ENCODE data around the gene HSPA1L. TPM values are rescaled to one million over a fixed set of nuclear protein-coding genes. Genes with fewer than 3 reads are reported as not detected.
"Not testable (repeated sequence)": the region's sequence is repeated elsewhere in the genome, so short reads cannot be mapped to it uniquely, and the experiment has no call there.

HSPA1L gene
- total RNA-seq, 1 donor: 0.86 TPM

DNA sequence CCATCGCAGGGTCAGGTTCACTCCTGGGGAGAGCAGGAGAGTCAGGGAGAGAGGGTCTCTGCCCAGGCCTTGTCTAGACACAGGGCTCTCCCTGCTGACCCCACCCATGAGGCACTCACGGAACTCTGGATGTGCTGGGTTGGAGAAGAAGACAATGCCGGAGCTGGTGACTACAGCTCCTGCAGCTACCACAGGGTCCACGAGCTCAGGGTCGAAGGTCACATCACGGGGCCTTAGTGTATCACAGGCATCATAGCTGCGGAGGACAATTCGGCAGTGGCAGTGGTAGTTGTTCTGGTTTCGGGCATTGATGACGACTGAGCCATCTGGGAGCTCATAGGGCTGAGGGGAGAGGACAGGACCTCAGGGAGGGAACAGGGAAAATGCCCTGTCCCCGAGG lies 44.8 kb upstream of the HSPA1L start:
- no peak for TF ChIP-seq CTCF (IDR thresholded peaks at IDR 0.05; ENCODE audit: insufficient read depth, low read depth, low read length)
- no peak for DNase-seq (ENCODE audit: low read depth)
- H3K4me3 ChIP-seq (ENCODE audit: low read depth, low read length): no peak overlapping the region

DNA sequence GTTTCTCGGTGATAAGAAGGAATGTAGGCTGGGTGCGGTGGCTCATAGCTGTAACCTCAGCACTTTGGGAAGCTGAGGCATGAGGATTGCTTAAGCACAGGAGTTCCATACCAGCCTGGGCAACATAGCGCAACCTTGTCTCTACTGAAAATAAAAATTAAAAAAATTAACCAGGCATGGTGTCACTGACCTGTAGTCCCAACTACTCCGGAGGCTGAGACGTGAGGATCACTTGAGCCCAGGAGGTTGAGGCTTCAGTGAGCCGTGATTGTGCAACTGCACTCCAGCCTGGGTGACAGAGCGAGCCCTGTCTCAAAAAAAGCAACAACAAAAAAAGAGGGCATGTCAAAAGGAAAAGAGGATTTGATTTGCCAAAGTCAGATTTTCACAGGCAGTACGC lies 43.6 kb upstream of the HSPA1L start:
- no peak overlapping the region for H3K4me3 ChIP-seq (ENCODE audit: low read depth, low read length)
- DNase-seq (ENCODE audit: low read depth): no peak
- no peak for TF ChIP-seq CTCF (IDR thresholded peaks at IDR 0.05; ENCODE audit: insufficient read depth, low read depth, low read length)

GRCh38 chr6:31857774-31858173 lies 42.7 kb upstream of the HSPA1L start:
- H3K4me3 ChIP-seq (ENCODE audit: low read depth, low read length); DNase-seq (ENCODE audit: low read depth): not testable (repeated sequence)

- not testable (repeated sequence) for DNase-seq (ENCODE audit: low read depth); H3K4me3 ChIP-seq (ENCODE audit: low read depth, low read length)
Observed at GRCh38 chr6:31851980-31852718, 37.1 kb upstream of the HSPA1L start.

DNA sequence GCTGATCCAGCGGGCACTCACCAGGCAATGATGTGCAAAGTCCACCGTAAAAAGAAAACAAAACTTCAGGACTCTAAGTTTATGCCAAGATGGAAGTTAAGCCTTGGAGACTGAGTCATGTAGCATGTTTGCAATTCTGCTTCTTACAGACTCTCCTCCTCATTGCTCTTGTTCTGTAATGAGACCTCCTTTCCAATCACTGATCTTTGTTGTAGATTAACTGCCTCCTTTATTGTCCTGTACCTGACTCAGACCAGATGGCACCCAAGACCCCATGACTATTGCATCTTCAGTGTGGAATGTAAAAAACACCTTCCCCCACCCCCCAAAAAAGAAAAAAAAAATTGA lies 36.4 kb upstream of the HSPA1L start:
- no peak for TF ChIP-seq CTCF (IDR thresholded peaks at IDR 0.05; ENCODE audit: insufficient read depth, low read depth, low read length)
- no peak overlapping the region for H3K4me3 ChIP-seq (ENCODE audit: low read depth, low read length)
- peak; percentile 15 for DNase-seq (ENCODE audit: low read depth)

DNA sequence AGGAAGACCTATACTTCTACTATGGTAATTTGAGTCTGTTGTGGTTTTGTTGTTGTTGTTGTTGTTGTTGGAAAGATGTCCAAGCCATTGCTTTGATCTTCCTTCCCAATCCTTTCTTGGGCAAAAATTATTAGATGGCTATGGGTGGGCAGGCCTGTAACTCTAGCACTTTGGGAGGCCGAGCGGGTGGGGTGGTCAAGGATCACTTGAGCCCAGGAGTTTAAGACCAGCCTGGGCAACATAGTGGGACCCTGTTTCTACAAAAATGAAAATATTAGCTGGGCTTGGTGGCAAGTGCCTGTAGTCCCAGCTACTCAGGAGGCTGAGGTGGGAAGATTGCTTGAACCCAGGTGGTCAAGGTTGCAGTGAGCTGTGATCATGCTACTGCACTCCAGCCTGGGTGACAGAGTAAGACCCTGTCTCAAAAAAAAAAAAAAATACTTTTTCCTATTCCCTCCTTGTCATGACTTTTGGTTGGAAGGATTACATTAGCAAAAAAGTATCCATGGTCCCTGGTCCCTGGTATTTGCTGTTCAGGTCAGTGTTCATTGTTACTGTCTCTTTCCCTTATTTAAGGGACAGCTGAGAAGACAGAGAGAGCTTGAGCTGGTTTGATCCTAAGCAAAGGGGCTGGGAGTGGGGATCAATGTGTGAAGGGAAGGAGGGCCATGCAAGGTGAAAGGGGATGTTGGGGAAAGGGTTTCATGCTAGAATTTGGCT lies 35.8 kb upstream of the HSPA1L start:
- TF ChIP-seq CTCF (IDR thresholded peaks at IDR 0.05; ENCODE audit: insufficient read depth, low read depth, low read length): no peak
- no peak for DNase-seq (ENCODE audit: low read depth)

DNA sequence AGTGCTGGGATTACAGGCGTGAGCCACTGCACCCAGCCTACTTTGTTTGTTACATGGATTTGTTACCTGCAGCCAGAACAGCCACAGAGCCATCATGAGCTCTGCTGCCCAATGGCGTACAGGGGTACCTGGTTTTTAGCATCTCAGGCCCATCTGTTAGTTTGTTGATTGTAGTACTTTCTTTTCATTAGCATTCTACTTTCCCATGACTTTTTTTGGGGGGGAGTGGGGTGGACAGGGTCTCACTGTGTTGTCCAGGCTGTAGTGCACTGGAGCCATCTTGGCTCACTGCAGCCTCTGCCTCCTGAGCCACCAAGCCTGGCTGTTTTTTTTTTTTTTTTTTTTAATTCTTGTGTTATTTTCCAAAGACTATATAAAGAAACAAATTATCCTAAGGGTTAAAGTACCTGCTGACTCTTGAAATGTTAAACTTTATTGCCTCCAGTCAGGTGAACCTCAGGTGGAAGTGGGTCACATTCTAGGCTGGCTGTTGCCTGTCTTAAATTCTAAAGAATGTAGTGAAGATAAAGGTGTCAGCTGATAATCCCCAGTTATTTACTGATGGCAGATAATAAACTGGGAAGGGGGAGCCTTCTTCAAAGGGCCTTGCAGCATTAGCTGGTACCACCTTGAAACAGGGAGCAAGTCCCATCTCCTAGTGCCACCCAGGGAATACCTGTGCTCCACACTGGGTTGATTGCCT lies 32.3 kb upstream of the HSPA1L start:
- no peak for TF ChIP-seq CTCF (IDR thresholded peaks at IDR 0.05; ENCODE audit: insufficient read depth, low read depth, low read length)
- no peak overlapping the region for H3K4me3 ChIP-seq (ENCODE audit: low read depth, low read length)
- DNase-seq (ENCODE audit: low read depth): no peak

More for the DNA sequence above, 35.8 kb upstream of the HSPA1L start:
- H3K4me3 ChIP-seq (ENCODE audit: low read depth, low read length): no peak overlapping the region

Data from fibroblast of villous mesenchyme (primary cell).